Amniotic epithelial cell (primary cell): ENCODE measurements around the gene AHRR.
"Not testable (repeated sequence)": the region's sequence is repeated elsewhere in the genome, so short reads cannot be mapped to it uniquely, and the experiment has no call there.

Source experiments
- DNase-seq: peaks from one replicate; pipeline ENCODE4 v3.0.0-alpha.2; 2010; ENCODE audit warnings: low read depth

AHRR gene

DNA sequence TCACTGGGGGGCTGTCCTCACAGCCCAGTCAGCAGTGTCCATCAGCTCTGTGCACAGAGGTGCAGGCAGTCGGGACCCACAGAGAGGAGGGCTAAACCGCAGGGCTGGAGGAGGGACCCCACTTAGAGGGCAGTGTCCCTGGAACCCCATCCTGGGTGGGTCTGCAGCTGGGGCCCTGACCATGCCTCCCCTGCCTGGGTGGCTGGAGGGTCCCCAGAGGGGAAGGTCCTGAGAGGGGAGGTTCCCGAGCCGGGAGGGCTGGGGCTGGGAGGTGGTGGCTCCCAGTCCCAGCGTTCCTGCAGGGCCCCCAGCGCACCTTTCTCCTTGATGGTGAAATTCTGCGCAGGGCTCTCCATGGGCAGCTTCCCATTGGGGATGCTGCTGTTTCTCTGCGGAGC is 154.2 kb downstream of the AHRR start:
- DNase-seq = no peak

DNA sequence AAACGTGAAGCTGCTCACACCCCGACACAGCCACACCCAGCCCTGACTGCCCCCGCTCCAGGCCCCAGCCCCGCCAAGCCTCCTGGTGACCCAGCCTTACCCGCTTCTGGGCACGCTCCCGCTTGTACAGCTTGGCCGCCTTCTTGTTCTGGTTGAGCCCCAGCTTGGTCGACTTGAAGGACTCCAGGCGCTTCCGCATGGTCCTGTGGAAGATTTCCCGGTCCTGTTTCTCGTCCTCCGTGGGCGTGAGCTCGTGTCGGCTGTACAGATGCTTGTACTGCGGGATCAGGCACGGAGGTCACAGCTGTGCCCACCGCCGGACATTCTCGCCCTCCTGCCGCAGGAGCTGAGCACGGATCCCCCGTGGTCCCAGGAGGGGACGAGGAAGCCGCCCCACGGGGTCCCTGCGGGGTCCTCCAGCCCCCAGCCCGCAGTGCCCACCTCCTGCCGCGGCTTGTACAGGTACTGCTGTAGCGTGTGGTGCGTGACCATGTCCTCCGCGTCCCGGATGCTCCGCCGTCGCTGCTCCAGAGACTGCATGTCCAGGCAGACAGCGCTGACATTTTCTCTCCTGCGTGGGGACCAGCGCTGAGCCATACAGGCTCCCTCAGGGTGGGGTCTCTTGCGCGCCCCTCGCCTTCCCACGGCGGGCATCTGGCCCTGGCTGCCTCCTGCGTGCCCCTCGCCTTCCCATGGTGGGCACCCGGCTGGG is 154.7 kb downstream of the AHRR start:
- no peak for DNase-seq

DNA sequence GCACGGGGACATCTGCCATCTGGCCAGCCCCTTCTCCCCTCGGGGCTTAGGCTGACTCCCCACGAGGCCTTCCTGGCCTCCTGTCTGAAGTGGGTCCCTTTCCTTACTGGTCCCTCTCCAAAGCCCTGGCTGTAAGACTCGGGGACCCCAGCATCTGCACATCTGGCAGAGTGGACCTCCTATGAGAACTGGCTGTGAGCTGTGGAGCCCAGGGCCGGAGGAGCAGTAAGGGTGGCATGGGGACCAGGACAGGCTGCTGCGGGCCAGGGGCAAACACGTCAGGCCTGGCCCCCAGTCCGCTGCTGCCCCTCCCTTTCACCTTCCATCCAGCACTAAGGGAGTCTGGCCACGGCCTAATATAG is 155.3 kb downstream of the AHRR start:
- no peak for DNase-seq

DNA sequence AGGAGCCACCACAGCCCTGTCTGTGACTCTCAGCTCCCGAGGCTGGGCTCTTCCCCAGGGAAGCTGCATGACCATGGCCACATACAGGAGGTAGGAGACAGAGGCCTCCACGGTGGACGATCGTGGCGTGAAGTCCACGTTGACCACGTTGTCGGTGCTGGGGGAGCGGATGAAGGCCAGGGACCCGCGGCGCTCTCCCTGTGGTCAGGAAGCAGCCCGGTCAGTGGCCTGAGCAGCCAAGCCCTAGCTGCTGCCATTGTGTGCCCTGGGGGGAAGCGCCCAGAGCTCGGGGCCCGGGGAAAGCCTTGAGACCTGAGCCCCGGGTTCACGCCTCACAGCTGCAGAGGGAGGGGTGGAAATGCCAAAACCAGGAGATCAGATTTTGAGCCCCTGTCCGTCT is 155.7 kb downstream of the AHRR start:
- no peak for DNase-seq

DNA sequence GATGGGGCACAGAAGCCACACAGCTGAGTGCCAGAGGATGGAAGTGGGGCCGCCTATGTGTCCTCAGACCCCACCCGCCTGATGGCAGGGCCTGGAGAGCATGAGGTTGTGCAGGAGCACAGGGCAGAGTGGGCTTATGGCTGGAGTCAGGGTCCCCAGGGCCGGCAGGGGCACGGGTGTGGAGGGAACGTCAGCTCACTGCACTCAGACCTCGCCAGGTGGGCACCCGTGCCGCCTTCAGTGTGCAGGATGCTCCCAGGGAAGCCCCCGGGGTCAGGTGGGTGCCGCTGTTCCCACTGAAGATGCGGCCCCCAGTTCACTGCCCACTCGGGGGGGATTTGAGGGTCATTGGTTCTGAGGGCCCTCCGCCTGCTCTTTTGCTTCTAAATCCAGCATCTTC is 156.4 kb downstream of the AHRR start:
- no peak for DNase-seq

DNA sequence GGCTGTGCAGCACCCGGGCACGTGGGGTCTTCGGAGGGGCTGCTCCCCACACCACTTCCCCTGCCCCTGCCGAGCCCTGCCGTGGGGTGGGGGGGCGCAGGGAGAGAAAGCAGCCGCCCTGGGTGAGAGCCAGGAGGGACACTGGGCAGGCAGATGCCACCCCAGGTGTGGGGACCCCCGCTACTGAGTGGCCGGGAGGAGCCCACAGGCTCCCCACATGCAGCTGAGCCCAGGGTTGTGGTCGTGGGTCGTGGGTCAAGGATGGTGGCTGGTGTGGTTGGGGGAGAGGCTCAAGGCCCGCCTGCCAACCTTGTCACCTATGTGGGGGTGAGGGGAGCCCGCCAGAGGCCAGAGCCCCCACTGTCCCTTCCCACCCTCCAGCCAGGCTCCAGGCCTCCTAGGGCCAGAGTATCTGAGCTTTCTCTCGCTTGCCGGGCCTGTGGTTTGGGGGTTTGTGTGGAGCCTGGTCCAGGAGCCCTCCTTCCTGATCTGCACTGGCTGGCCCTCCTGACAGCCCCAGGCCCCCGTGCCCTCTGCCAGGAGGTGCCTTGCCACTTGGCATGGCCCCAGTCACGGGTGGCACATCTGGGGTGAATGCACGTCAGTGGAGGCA is 157.0 kb downstream of the AHRR start:
- no peak for DNase-seq

DNA sequence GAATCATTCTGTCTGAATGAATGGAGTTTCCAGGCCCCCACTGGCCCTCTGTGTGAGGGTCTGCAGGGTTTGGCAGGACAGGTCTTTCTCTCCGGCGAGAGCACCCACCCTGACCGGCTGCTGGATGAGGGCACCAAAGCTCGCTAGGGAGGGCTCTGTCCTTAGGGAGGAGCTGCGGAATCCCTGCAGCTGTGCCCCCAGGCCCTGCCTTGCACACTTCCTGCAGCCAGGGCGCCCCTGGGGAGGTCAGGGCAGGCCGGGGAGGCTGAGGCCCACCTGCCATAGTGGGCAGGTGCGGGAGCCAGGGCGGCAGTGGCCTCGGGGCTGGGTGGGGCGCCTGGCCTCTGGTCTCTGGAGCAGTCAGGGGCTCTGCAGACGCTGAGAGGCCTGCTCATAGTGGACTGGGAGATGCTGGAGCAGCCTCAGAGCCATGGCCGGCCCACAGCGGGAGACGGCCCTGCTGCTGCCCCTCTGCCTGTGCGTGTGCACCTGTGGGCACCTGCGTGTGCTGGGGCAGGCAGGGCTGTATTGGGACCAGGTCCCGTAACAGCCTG is 157.5 kb downstream of the AHRR start:
- no peak for DNase-seq

DNA sequence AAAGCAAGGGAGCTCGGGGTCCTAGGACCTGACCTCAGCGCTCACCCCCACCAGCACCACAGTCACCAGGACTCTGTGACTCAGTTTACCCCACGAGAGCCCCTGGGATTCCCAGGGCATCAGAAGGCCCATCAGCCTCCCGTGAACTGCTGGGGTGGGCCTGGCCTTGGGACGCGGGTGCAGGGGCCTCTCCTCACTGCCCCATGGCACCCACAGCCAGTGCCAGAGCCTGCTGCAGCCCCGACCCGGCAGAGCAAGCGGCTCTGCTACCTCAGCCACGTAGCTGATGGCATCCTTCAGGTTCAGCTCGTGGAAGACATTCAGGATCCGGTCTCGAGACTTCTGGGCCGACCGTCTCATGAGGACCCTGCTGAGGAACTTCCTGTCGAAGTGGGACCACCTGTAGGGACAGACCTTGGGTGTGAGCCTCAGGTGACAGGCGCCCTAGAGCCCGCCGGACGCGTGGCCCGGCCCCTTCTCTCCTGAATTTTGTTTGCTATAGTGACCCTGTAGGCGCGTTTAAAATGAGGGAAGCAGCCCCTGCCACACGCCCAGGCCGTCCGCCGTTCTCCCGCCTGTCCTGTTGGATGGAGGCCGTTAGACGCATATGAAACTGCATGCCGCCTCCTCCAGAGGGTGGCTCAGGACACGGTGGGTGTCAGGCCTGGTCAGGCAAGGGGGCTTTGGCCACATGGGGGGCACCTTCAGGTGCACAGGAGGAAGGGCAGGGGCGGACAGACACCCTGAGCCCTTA is 158.2 kb downstream of the AHRR start:
- no peak for DNase-seq

DNA sequence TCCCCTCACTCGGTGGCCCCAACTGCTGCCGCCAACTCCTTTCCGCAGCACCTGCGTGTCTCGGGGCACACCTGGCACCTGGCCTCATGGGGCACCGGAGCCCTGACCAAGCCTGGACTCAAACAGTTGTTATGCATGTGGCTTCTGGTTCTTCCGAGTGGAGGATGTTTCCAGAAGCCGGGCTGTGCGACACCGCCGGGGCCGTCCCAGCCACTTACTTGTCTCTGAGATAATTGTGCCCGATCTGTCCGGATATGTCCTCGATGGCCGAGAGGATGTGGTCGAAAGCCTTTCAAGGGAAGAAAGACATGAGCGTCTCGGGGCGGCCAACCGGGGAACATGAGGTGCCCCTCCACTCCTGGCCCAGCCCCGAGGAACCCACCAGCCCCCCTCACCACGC is 159.8 kb downstream of the AHRR start:
- no peak for DNase-seq

DNA sequence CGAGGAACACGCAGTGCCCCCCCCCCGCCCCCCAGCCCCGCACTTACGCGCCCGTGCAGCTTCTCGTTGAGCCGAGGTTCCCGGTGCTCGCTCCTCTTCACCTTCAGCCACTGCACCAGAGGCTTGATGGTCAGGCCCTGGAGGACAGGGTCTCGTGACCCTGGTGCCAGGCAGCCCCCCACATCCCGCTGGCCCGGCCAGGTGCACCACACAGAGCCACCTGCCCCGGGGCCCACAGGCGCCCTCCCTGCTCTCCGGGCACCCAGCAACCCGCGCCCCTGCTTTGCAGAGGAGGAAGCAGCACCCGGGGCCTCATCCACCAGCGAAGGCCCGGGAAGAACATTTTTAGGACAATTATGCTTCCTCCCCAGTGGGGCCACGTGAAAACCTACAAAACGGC is 160.5 kb downstream of the AHRR start:
- DNase-seq = no peak

DNA sequence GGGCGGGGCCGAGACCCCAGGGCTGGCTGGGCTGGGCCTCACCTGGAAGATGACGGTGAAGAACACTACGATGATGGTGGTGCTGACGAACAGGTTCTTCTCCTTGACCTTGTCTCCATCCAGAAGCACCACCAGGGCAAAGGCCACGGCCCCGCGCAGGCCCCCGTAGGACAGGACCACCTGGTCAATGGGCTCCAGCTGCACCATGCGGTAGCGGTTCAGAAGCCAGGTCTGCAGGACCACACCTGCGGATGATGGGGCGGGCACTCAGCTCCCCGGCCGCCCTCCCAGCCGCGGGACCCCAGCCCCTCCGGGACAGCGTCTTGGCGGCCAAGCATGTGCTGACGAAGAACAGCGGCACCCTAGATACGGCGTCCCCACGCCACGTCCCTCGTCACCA is 161.0 kb downstream of the AHRR start:
- no peak for DNase-seq

DNA sequence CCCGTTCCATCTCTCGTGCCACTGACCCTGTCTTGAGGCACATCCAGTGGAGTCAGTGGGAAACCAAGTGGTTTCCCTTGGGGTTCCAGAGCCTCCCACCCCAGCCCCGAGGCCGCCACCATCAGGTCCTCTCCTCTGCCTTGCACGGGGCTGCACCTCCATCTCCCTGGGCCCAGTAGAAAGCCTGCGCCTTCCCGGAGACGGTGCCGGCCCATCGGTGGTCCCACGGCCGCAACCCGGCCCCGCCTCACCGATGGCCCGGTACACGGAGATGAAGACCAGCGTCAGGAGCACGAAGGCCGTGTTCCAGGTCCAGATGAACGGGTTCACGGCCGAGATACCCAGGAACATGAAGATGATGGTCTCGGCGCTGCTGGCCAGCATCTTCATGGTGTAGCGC is 161.5 kb downstream of the AHRR start:
- DNase-seq = no peak

DNA sequence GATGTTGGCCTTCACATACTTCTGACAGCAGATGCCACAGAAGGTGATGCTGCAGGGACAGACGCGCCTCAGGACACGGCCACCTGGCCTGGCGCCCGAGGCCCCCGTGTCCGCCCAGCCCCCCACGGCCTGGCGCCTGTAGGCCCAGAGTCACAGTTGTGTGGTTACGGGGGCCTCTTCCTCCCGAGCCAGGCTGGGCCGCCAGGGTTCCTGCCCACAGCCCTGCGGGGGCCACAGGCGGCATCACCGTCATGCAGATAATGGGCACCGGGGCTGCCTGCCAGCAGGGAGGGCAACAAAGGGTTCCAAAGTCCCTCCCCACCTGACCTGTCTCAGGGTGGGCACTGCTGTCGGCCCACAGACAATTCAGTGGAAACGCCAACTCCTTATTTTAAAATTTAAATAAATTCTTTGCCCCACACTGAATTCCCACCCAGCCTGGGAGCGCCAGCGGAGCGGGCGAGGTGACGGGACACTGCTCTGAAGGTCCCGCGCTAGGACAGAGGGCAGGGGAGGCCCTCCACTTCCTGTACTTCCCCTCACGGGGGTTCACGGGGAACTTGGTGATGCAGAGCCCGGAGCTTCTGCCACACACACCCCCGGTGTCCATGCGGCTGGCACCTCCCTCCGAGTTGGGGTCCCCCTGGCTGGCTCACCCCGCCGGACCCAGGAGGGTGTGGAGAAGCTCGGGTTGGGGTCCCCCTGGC is 162.1 kb downstream of the AHRR start:
- DNase-seq = no peak

DNA sequence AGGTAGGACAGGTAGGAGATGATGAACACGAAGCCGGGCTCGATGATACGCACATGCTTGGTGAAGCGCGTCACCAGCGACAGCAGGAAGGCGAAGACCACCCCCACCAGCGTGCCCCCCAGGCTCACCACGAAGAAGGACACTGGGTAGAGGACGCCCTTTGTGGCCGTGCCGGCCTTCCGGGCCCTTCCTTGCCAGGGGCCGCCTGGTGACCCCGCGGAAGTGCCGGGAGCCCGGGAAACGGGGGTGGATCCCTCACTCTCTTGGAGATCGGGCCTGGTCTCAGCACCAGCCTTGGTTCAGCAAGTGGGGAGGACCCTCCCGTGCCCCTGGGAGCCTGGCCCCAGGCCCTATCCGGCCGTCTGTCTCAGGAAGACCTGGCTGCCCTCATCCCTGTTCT is 163.0 kb downstream of the AHRR start:
- no peak for DNase-seq

DNA sequence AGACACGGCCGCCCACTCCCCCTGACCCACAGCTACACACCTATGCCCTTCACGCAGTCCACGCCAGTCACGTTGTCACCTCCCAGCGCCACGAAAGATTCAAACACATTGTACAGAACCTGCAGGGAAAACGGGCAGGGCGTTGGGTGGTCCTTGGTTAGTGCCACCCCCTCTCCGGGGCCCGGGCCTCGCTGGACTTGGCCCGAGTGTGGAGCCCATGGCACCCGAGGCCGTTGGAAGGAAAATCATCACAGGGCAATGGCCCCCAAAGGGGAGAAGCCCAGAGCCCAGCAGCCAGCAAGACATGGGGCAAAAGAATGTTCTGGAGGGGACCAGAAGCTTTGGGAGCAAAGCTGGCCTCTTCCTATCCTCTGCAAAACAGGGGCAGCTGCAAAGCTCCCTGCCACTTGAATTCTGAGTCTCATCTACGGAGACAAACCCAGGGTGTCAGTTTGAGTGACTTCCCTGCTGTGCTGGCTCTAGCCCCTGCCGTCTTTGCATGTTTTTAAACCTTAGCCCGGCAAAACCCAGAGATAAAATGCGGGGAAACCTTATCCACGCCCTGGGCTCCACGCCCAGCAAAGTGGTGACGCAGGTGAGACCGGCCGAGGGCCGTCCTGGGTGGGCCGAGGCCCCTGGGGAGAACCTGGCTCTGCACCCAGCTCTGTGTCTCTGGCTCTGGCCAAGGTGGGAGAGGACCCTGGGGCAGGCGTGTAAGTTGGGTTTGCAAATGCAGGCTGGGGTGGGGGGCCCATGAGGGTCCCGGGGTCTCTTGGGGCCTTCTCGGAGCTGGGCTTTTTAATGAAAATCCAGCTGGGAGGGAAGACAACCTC is 163.8 kb downstream of the AHRR start:
- DNase-seq = no peak

DNA sequence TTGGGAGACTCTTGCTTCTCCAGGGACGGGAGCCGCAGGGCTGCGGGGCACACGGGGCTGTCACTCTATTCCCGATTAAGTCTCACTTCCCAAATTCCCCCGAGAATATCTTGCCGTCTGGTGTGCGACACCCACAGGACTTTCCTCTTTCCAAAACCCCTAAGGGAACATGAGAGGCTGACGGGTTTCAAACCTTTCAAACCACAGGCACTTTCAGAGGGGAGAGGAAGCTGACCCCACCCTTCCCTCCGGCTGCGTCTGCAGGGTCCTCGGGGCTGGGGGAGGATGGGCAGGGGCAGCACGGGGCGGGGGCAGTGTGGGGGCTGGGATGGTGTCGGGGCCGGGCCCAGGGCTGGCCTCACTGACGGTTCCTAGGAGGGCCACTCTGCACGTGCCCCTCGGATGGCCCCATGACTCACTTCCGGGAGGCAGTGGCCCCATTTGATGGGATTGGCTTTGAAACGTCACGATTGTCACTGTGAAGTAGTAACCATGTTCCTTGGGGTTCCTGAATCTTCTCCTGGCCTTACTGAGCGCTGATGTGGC is 164.5 kb downstream of the AHRR start:
- DNase-seq = no peak

DNA sequence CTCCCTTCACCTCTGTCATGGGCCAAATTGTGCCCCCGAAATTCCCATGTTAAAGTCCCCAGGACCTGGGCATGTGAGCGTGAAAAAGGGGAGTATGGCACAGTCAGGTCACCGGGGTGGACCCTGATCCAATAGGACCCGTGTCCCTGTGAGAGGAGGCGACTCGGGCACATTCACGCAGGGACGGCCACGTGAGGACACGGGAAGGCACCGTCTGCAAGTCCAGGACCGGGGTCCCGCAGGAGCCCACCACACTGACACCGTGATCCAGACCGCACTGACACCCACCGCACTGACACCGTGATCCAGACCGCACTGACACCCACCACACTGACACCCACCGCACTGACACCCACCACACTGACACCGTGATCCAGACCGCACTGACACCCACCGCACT is 165.1 kb downstream of the AHRR start:
- DNase-seq = not testable (repeated sequence)
